NT2/D1 (cell line): ENCODE measurements around the gene CYGB.

ENCODE experiments used
- SUZ12 ChIP-seq: IDR thresholded peaks from 2 replicates; pipeline ENCODE4 v1.6.1; 2011; ENCODE audit not compliant: insufficient read length, insufficient read depth; ENCODE audit errors: extremely low read depth
- ZNF274 ChIP-seq: IDR thresholded peaks from 2 replicates; pipeline ENCODE4 v1.6.1; 2011; ENCODE audit warnings: mild to moderate bottlenecking, low read depth, low read length

- TF ChIP-seq SUZ12, result no peak
- TF ChIP-seq ZNF274, result no peak
These were observed 12.0 kb upstream of the CYGB start for GRCh38 chr17:76549539-76549938.
